GM19463 (cell line): ENCODE results near the gene ZNF160.

Source experiments
- ATAC-seq: cut with Tn5 transposase; IDR thresholded peaks from one replicate; pipeline ENCODE4 v1.9.1; 2021; ENCODE audit warnings: mild to moderate bottlenecking, moderate library complexity; ENCODE audit not compliant: unreplicated experiment

ZNF160 gene

GRCh38 chr19:53094754-53095575, 8.3 kb downstream of the ZNF160 start:
- ATAC-seq = no peak

GRCh38 chr19:53092723-53093122, 10.5 kb downstream of the ZNF160 start:
- ATAC-seq = no peak

GRCh38 chr19:53091413-53092254, 11.6 kb downstream of the ZNF160 start:
- ATAC-seq = no peak

- no peak for ATAC-seq
Observed at GRCh38 chr19:53088091-53088490, 15.1 kb downstream of the ZNF160 start.

- ATAC-seq = no peak
Observed at GRCh38 chr19:53086949-53087348, 16.3 kb downstream of the ZNF160 start.

GRCh38 chr19:53085496-53085895, 17.7 kb downstream of the ZNF160 start:
- no peak for ATAC-seq

GRCh38 chr19:53082929-53083328, 20.3 kb downstream of the ZNF160 start:
- ATAC-seq = no peak

GRCh38 chr19:53079313-53079924, 23.8 kb downstream of the ZNF160 start:
- ATAC-seq = no peak

GRCh38 chr19:53078668-53079067, 24.6 kb downstream of the ZNF160 start:
- ATAC-seq = no peak

- ATAC-seq = no peak
Observed at GRCh38 chr19:53076984-53077383, 26.2 kb downstream of the ZNF160 start.

- no peak for ATAC-seq
Observed at GRCh38 chr19:53068834-53069233, 34.4 kb downstream of the ZNF160 start.

GRCh38 chr19:53068199-53068598, 35.0 kb downstream of the ZNF160 start:
- no peak for ATAC-seq

GRCh38 chr19:53057904-53058580, 45.2 kb downstream of the ZNF160 start:
- ATAC-seq = no peak

- ATAC-seq = no peak
Observed at GRCh38 chr19:53055117-53055516, 48.1 kb downstream of the ZNF160 start.

GRCh38 chr19:53047379-53047778, 55.8 kb downstream of the ZNF160 start:
- ATAC-seq = no peak

- ATAC-seq = no peak
Observed at GRCh38 chr19:53045536-53045935, 57.7 kb downstream of the ZNF160 start.

GRCh38 chr19:53041366-53041765, 61.9 kb downstream of the ZNF160 start:
- no peak for ATAC-seq

GRCh38 chr19:53037101-53038097, 65.8 kb downstream of the ZNF160 start:
- no peak for ATAC-seq

- ATAC-seq = no peak
Observed at GRCh38 chr19:53034948-53035675, 68.1 kb downstream of the ZNF160 start.
